Fibroblast of villous mesenchyme (primary cell): Measurements from ENCODE around the gene MTRFR. TPM values are rescaled to one million over a fixed set of nuclear protein-coding genes. Genes with fewer than 3 reads are reported as not detected.
"Not testable (repeated sequence)": the region's sequence is repeated elsewhere in the genome, so short reads cannot be mapped to it uniquely, and the experiment has no call there.

Source experiments
- DNase-seq: peaks from one replicate; pipeline ENCODE4 v3.0.0-alpha.2; 2010; ENCODE audit warnings: low read depth
- H3K4me3 ChIP-seq: 2 replicates; pipeline ENCODE4 v1.5.1; 2011; ENCODE audit warnings: low read depth, mild to moderate bottlenecking, low read length
- CTCF ChIP-seq: IDR thresholded peaks from 2 replicates; pipeline ENCODE4 v1.5.1; 2012; ENCODE audit warnings: low read depth, mild to moderate bottlenecking, low read length; ENCODE audit not compliant: insufficient read depth
- total RNA-seq: library from RNA; depleted of rRNA; stranded (reverse); fragments of >200 nt; gene quantifications from 2 replicates; pipeline ENCODE4 v1.2.3, GENCODE V29; 2012

MTRFR gene
- total RNA-seq, 1 donor, result 10.4 TPM

- H3K4me3 ChIP-seq, result no peak overlapping the region
- no peak for TF ChIP-seq CTCF
- DNase-seq, result no peak
Measured at GRCh38 chr12:123250471-123251383, 17.5 kb downstream of the MTRFR start.

GRCh38 chr12:123251403-123252076 is 18.3 kb downstream of the MTRFR start:
- no peak for TF ChIP-seq CTCF
- DNase-seq, result no peak

GRCh38 chr12:123252365-123252764 is 19.1 kb downstream of the MTRFR start:
- not testable (repeated sequence) for DNase-seq, H3K4me3 ChIP-seq

More at GRCh38 chr12:123251403-123252076, 18.3 kb downstream of the MTRFR start:
- H3K4me3 ChIP-seq, result no peak overlapping the region

GRCh38 chr12:123253641-123254459 is 20.6 kb downstream of the MTRFR start:
- TF ChIP-seq CTCF, result no peak
- H3K4me3 ChIP-seq, result no peak overlapping the region
- DNase-seq, result no peak

GRCh38 chr12:123254853-123255446 is 21.7 kb downstream of the MTRFR start:
- no peak for DNase-seq

GRCh38 chr12:123258593-123258992 is 25.4 kb downstream of the MTRFR start:
- TF ChIP-seq CTCF, result no peak
- no peak overlapping the region for H3K4me3 ChIP-seq
- DNase-seq, result no peak

More at GRCh38 chr12:123254853-123255446, 21.7 kb downstream of the MTRFR start:
- no peak for TF ChIP-seq CTCF
- no peak overlapping the region for H3K4me3 ChIP-seq
